Trophoblast cell (in vitro differentiated cells and primary cell): ENCODE measurements around the gene MFSD2B.

Experiments used
- DNase-seq, 2 donors: peaks; one replicate each; pipeline ENCODE4 v3.0.0-alpha.2; 2016
- H2AFZ ChIP-seq: 2 replicates; pipeline ENCODE4 v1.6.1; 2013; ENCODE audit warnings: low read length, moderate library complexity, mild to moderate bottlenecking; ENCODE audit not compliant: insufficient read depth, poor library complexity
- H2AK5ac ChIP-seq: 2 replicates; pipeline ENCODE4 v1.6.1; 2013; ENCODE audit warnings: mild to moderate bottlenecking, low read length
- H2BK120ac ChIP-seq: 2 replicates; pipeline ENCODE4 v1.6.1; 2013; ENCODE audit warnings: low read length, mild to moderate bottlenecking, moderate library complexity; ENCODE audit not compliant: insufficient read depth, poor library complexity
- H2BK12ac ChIP-seq: 2 replicates; pipeline ENCODE4 v1.6.1; 2013; ENCODE audit warnings: mild to moderate bottlenecking, low read length, moderate library complexity
- H2BK5ac ChIP-seq: 2 replicates; pipeline ENCODE4 v1.6.1; 2013; ENCODE audit warnings: low read length, low read depth, moderate library complexity, mild to moderate bottlenecking; ENCODE audit not compliant: poor library complexity
- H3K14ac ChIP-seq: 2 replicates; pipeline ENCODE4 v1.6.1; 2013; ENCODE audit warnings: mild to moderate bottlenecking, low read length
- H3K18ac ChIP-seq: 2 replicates; pipeline ENCODE4 v1.6.1; 2013; ENCODE audit warnings: mild to moderate bottlenecking, low read length
- H3K23ac ChIP-seq: 2 replicates; pipeline ENCODE4 v1.6.1; 2013; ENCODE audit warnings: low read length
- H3K27ac ChIP-seq: 2 replicates; pipeline ENCODE4 v1.5.1; 2013; ENCODE audit warnings: low read depth, mild to moderate bottlenecking, inconsistent platforms, low read length, moderate library complexity
- H3K27me3 ChIP-seq: 2 replicates; pipeline ENCODE4 v1.6.1; 2013; ENCODE audit warnings: inconsistent platforms, mild to moderate bottlenecking, low read length, moderate library complexity; ENCODE audit not compliant: insufficient read depth
- H3K36me3 ChIP-seq, 2 experiments: 1 replicate in 1 of 2; 2 replicates in 1 of 2; pipeline ENCODE4 v1.6.1; 2013; ENCODE audit warnings: low read length in 2 of 2, mild to moderate bottlenecking in 2 of 2, moderate library complexity in 1 of 2; ENCODE audit not compliant: insufficient read depth in 2 of 2, control insufficient read depth in 1 of 2
- H3K4ac ChIP-seq: 2 replicates; pipeline ENCODE4 v1.6.1; 2013; ENCODE audit warnings: low read depth, mild to moderate bottlenecking, low read length, moderate library complexity
- H3K4me1 ChIP-seq, 2 experiments: 1 replicate in 1 of 2; 2 replicates in 1 of 2; pipeline ENCODE4 v1.6.1; 2013; ENCODE audit warnings: low read length in 2 of 2, mild to moderate bottlenecking in 2 of 2, moderate library complexity in 1 of 2; ENCODE audit not compliant: insufficient read depth in 2 of 2, control insufficient read depth in 1 of 2
- H3K4me2 ChIP-seq: 2 replicates; pipeline ENCODE4 v1.6.1; 2013; ENCODE audit warnings: inconsistent platforms, mild to moderate bottlenecking, low read length, moderate library complexity
- H3K4me3 ChIP-seq: 2 replicates; pipeline ENCODE4 v1.5.1; 2013; ENCODE audit warnings: mild to moderate bottlenecking, low read depth, low read length, inconsistent platforms
- H3K79me1 ChIP-seq: one replicate; pipeline ENCODE4 v1.6.1; 2013; ENCODE audit warnings: low read length
- H3K79me2 ChIP-seq: 2 replicates; pipeline ENCODE4 v1.6.1; 2013; ENCODE audit warnings: low read length, mild to moderate bottlenecking; ENCODE audit not compliant: control insufficient read depth, insufficient read depth, poor library complexity
- H3K9ac ChIP-seq: 2 replicates; pipeline ENCODE4 v1.6.1; 2013; ENCODE audit warnings: mild to moderate bottlenecking, low read length
- H3K9me3 ChIP-seq: 2 replicates; pipeline ENCODE4 v1.6.1; 2013; ENCODE audit warnings: low read depth, mild to moderate bottlenecking, control low read depth, inconsistent platforms, low read length; ENCODE audit not compliant: insufficient read depth
- H4K12ac ChIP-seq: 2 replicates; pipeline ENCODE4 v1.6.1; 2013; ENCODE audit warnings: low read depth, mild to moderate bottlenecking, low read length, moderate library complexity
- H4K8ac ChIP-seq: 2 replicates; pipeline ENCODE4 v1.6.1; 2013; ENCODE audit warnings: low read depth, mild to moderate bottlenecking, low read length, moderate library complexity
- H4K91ac ChIP-seq: one replicate; pipeline ENCODE4 v1.6.1; 2013; ENCODE audit warnings: low read depth, mild to moderate bottlenecking, low read length, moderate library complexity
- WGBS: extraction: QIAGEN DNeasy Blood & Tissue Kit; methylation state at CpG from one replicate; pipeline ENCODE4 v1.1.7; 2013; ENCODE audit warnings: missing lambda C conversion rate; ENCODE audit not compliant: insufficient read length, insufficient coverage; ENCODE audit errors: extremely low coverage; 5-methylcytosine and 5-hydroxymethylcytosine counted together

The MFSD2B gene

DNA sequence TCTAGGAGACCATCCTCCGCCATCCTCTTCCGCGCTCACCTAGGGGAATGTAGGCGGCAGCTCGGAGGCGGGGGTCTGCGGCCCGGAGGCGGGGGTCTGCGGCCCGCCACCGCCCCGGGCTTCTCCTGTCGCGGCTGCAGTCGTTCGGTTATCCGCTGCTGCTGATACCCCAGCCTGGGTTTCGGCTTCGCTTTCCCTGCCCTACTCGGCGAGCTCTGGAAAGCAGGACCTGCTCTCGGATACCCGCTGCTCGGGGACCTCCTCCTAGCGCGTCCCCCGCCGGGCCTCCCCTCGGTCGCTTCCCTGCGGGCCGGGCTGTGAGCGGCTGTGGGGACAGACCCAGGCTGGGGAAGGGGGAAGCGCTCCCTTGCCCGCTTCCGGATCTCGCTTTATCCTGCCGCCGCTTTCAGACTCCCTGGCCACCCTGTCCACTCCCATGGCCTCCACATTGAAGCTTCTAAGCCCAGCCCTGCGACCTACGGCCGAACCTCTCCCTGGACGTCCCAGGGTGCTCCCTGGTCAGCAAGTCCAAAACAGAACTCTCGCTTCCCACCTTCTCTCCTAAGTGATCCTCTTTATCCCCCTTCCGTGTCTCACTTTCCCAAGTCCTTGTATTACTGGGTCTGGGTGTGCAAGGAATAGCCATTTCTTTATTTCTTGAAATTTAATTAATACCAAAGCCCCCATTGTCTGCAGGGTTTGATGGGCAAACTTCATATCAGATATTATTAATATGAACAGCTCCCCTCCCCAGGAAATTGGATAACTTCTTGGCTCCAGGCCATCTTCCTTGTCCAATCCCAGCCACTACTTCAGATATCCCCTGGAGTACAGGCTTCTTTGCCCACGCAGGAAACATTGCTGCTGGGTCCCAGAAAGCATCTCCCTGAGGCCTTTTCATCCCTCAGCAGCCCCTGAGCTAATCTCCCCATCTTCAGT is 40.4 kb downstream of the MFSD2B start:
- DNase-seq, result peak in 1 of 2 donors; percentile 40
- no peak overlapping the region for H2BK5ac ChIP-seq
- no peaks in the 10 kb centered on the region for H3K36me3 ChIP-seq
- H3K18ac ChIP-seq, result peak overlapping the region; percentile 50
- H3K4ac ChIP-seq, result peak overlapping the region; percentile 16
- H3K4me3 ChIP-seq, result peak overlapping the region; percentile 78
- H2AFZ ChIP-seq, result peak overlapping the region; percentile 94
- WGBS, result no CpG with 5 or more reads among the region's 47 CpGs
- peaks cover 3% of the 10 kb centered on the region for H3K9me3 ChIP-seq
- H3K79me1 ChIP-seq, result peaks cover 6% of the 10 kb centered on the region
- H3K9ac ChIP-seq, result peak overlapping the region; percentile 10
- H4K91ac ChIP-seq, result peak overlapping the region; percentile 32
- no peak overlapping the region for H2BK12ac ChIP-seq
- H4K8ac ChIP-seq, result peak overlapping the region; percentile 71
- H2AK5ac ChIP-seq, result no peak overlapping the region
- H2BK120ac ChIP-seq, result no peak overlapping the region
- peak overlapping the region; percentile 80 for H4K12ac ChIP-seq
- H3K4me1 ChIP-seq, result peaks cover 3 to 4% of the 10 kb centered on the region in 2 experiments
- no peak overlapping the region for H3K23ac ChIP-seq
- H3K79me2 ChIP-seq, result peaks cover 5% of the 10 kb centered on the region
- H3K14ac ChIP-seq, result peak overlapping the region; percentile 69
- H3K4me2 ChIP-seq, result peak overlapping the region; percentile 81
- no peaks in the 10 kb centered on the region for H3K27me3 ChIP-seq
- no peak overlapping the region for H3K27ac ChIP-seq

DNA sequence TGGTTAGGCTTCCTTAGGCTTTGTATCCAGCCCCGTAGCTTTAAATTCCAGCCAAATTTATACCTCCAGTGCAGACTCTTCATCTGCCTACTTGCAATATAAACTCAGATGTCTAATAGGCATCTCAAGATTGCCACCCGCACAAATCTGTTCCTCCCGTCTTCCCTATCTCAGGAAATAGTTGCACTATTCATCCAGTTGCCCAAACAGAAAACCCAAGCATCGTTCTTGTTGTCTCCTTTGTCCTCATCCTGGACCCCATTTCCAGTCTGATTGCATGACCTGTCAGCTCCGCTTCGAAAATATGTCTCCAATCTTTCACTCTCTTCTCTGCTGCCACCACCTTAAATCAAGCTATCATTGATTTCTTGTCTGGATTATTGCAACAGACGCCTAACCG is 41.9 kb downstream of the MFSD2B start:
- Histone ChIP-seq H4K8ac (no peak overlapping the region), H2BK12ac (no peak overlapping the region), H3K14ac (no peak overlapping the region), H2AK5ac (no peak overlapping the region), H2BK120ac (no peak overlapping the region), H3K36me3 (no peaks in the 10 kb centered on the region), H2BK5ac (no peak overlapping the region), H3K9ac (no peak overlapping the region), H3K27ac (no peak overlapping the region), H3K4me2 (no peak overlapping the region), H3K23ac (no peak overlapping the region), H3K27me3 (no peaks in the 10 kb centered on the region), H4K12ac (no peak overlapping the region), H3K4me3 (no peak overlapping the region), H2AFZ (no peak overlapping the region), H3K18ac (no peak overlapping the region), H3K9me3 (peaks cover 3% of the 10 kb centered on the region), H3K79me1 (peaks cover 6% of the 10 kb centered on the region), H4K91ac (no peak overlapping the region), H3K4ac (no peak overlapping the region), H3K79me2 (peaks cover 5% of the 10 kb centered on the region), H3K4me1 (peaks cover 3 to 4% of the 10 kb centered on the region in 2 experiments)
- WGBS, result no CpG with 5 or more reads among the region's 8 CpGs
- no peak for DNase-seq

DNA sequence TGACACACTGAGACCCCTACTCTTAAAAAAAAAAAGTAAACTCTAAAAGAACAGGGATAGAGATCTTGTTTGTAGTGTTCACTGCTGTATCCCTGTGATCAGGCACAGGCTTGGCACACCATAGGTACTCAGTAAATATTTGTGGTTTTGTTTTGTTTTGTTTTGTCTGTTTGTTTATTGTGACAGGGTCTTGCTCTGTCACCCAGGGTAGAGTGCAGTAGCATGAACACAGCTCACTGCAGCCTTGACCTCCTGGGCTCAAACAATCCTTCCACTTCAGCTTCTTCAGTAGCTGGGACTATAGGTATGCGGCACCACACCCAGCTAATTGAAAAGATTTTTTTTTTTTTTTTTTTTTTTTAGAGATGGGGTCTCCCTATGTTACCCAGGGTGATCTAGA is 43.1 kb downstream of the MFSD2B start:
- H3K9me3 ChIP-seq, result peaks cover 3% of the 10 kb centered on the region
- no peak overlapping the region for H3K27ac ChIP-seq
- no peak overlapping the region for H2AFZ ChIP-seq
- no peak overlapping the region for H3K4me3 ChIP-seq
- no peaks in the 10 kb centered on the region for H3K36me3 ChIP-seq
- H2BK120ac ChIP-seq, result no peak overlapping the region
- H3K23ac ChIP-seq, result no peak overlapping the region
- no peak for DNase-seq
- no peaks in the 10 kb centered on the region for H3K27me3 ChIP-seq
- peaks cover 0 to 4% of the 10 kb centered on the region in 2 experiments for H3K4me1 ChIP-seq
- no peak overlapping the region for H3K18ac ChIP-seq
- H4K91ac ChIP-seq, result no peak overlapping the region
- no peak overlapping the region for H3K4ac ChIP-seq
- H4K12ac ChIP-seq, result no peak overlapping the region
- no peak overlapping the region for H3K4me2 ChIP-seq
- no peak overlapping the region for H3K9ac ChIP-seq
- no peak overlapping the region for H2AK5ac ChIP-seq
- no peak overlapping the region for H2BK5ac ChIP-seq
- no CpG with 5 or more reads among the region's 1 CpG for WGBS
- peaks cover 4% of the 10 kb centered on the region for H3K79me1 ChIP-seq
- no peak overlapping the region for H2BK12ac ChIP-seq
- no peak overlapping the region for H3K14ac ChIP-seq
- H3K79me2 ChIP-seq, result peaks cover 4% of the 10 kb centered on the region
- H4K8ac ChIP-seq, result no peak overlapping the region

DNA sequence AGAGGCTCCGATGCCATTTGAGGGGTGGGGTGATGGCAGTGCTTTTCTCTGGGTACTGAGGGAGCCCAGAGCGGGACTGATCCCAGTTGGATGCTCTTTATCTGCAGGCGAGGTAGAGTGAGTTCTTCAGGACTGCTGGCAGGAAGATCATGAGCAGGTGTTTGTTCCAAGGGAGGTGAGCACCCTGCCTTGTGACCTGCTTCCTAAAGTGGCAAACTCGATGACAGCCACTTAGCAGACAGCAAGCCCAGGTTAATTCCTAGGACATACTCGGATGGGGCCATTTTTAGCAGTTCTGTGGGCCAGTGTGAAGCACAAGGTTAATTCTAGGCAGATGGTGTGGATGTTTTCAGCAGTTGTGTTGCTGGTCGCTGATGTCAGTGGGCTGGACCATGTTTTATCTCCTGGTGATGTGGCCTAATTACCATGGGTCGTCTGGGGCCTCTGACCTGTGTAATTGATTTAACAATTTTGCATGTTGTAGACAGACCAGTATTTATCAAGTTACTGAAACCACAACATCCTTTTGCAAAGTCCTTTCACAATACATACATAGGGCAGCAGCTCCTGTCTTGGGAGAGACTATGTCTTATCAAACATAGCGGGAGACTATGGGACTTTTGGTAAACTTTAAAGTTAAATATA is 44.6 kb downstream of the MFSD2B start:
- Histone ChIP-seq H3K4me1 (no peaks in the 10 kb centered on the region), H2BK120ac (no peak overlapping the region)
- no CpG with 5 or more reads among the region's 8 CpGs for WGBS

More for the DNA sequence above, 44.6 kb downstream of the MFSD2B start:
- H3K23ac ChIP-seq, result no peak overlapping the region
- H3K36me3 ChIP-seq, result no peaks in the 10 kb centered on the region
- no peak overlapping the region for H3K18ac ChIP-seq
- H3K79me2 ChIP-seq, result peaks cover 4% of the 10 kb centered on the region
- H3K79me1 ChIP-seq, result peaks cover 4% of the 10 kb centered on the region
- no peak overlapping the region for H4K12ac ChIP-seq
- H2BK5ac ChIP-seq, result no peak overlapping the region
- no peaks in the 10 kb centered on the region for H3K27me3 ChIP-seq
- no peak overlapping the region for H3K4me3 ChIP-seq
- H3K4me2 ChIP-seq, result no peak overlapping the region
- DNase-seq, result no peak
- H2BK12ac ChIP-seq, result no peak overlapping the region
- peaks cover 3% of the 10 kb centered on the region for H3K9me3 ChIP-seq
- H3K9ac ChIP-seq, result no peak overlapping the region
- H3K27ac ChIP-seq, result no peak overlapping the region
- H2AFZ ChIP-seq, result no peak overlapping the region
- no peak overlapping the region for H2AK5ac ChIP-seq
- H4K8ac ChIP-seq, result no peak overlapping the region
- no peak overlapping the region for H4K91ac ChIP-seq
- no peak overlapping the region for H3K4ac ChIP-seq
- H3K14ac ChIP-seq, result no peak overlapping the region
